Measurements from ENCODE around the gene CCNB1. TPM values are rescaled to one million over a fixed set of nuclear protein-coding genes. Genes with fewer than 3 reads are reported as not detected.
"Not testable (repeated sequence)": the region's sequence is repeated elsewhere in the genome, so short reads cannot be mapped to it uniquely, and the experiment has no call there.

The CCNB1 gene
- total RNA-seq, 2 experiments from 2014 or later = 196 to 202 TPM

GRCh38 chr5:69158039-69158438 is 8.9 kb upstream of the CCNB1 start:
- Mint-ChIP-seq H3K9me3 (no peaks in the 10 kb centered on the region), H3K27me3 (no peaks in the 10 kb centered on the region), H3K27ac (no peak overlapping the region), H3K4me1 (no peaks in the 10 kb centered on the region), H3K36me3 (peaks cover 2% of the 10 kb centered on the region), H3K4me3 (no peak overlapping the region)
- no peak for DNase-seq

GRCh38 chr5:69160651-69161050 is 6.3 kb upstream of the CCNB1 start:
- Mint-ChIP-seq H3K4me1 (no peaks in the 10 kb centered on the region), H3K4me3 (no peak overlapping the region), H3K27ac (no peak overlapping the region), H3K27me3 (no peaks in the 10 kb centered on the region), H3K36me3 (peaks cover 2% of the 10 kb centered on the region), H3K9me3 (peaks cover under 1% of the 10 kb centered on the region)
- no peak for DNase-seq

- no peak for DNase-seq
- peak overlapping the region; percentile 89 for H3K4me3 Mint-ChIP-seq
- H3K36me3 Mint-ChIP-seq = peaks cover 40% of the 10 kb centered on the region
- H3K9me3 Mint-ChIP-seq = peaks cover 2% of the 10 kb centered on the region
- peaks cover 20% of the 10 kb centered on the region for H3K4me1 Mint-ChIP-seq
- no peaks in the 10 kb centered on the region for H3K27me3 Mint-ChIP-seq
- H3K27ac Mint-ChIP-seq = peak overlapping the region; percentile 76
Measured at GRCh38 chr5:69167493-69167855, 524 bp downstream of the CCNB1 start.

GRCh38 chr5:69167929-69168328 is 979 bp downstream of the CCNB1 start:
- peaks cover 2% of the 10 kb centered on the region for H3K9me3 Mint-ChIP-seq
- peak overlapping the region; percentile 89 for H3K4me3 Mint-ChIP-seq
- peaks cover 44% of the 10 kb centered on the region for H3K36me3 Mint-ChIP-seq
- peak overlapping the region; percentile 76 for H3K27ac Mint-ChIP-seq
- no peaks in the 10 kb centered on the region for H3K27me3 Mint-ChIP-seq
- H3K4me1 Mint-ChIP-seq = peaks cover 20% of the 10 kb centered on the region
- DNase-seq = no peak

GRCh38 chr5:69170495-69170894 is 3.5 kb downstream of the CCNB1 start:
- Mint-ChIP-seq H3K36me3 (peaks cover 64% of the 10 kb centered on the region), H3K9me3 (peaks cover 2% of the 10 kb centered on the region), H3K4me1 (peaks cover 20% of the 10 kb centered on the region), H3K27ac (no peak overlapping the region), H3K4me3 (no peak overlapping the region), H3K27me3 (no peaks in the 10 kb centered on the region)
- DNase-seq = no peak

- no peaks in the 10 kb centered on the region for H3K27me3 Mint-ChIP-seq
- no peak overlapping the region for H3K27ac Mint-ChIP-seq
- no peaks in the 10 kb centered on the region for H3K9me3 Mint-ChIP-seq
Measured at GRCh38 chr5:69170969-69171368, 4.0 kb downstream of the CCNB1 start.

GRCh38 chr5:69181659-69182293 is 14.8 kb downstream of the CCNB1 start:
- H3K4me1 Mint-ChIP-seq, H3K4me3 Mint-ChIP-seq, H3K9me3 Mint-ChIP-seq, H3K27ac Mint-ChIP-seq, H3K27me3 Mint-ChIP-seq, DNase-seq: not testable (repeated sequence)
- H3K36me3 Mint-ChIP-seq = peaks cover 11% of the 10 kb centered on the region

More at GRCh38 chr5:69170969-69171368, 4.0 kb downstream of the CCNB1 start:
- Mint-ChIP-seq H3K4me1 (peaks cover 18% of the 10 kb centered on the region), H3K4me3 (no peak overlapping the region), H3K36me3 (peaks cover 67% of the 10 kb centered on the region)
- no peak for DNase-seq

- Mint-ChIP-seq H3K36me3 (no peaks in the 10 kb centered on the region), H3K4me1 (peaks cover 2% of the 10 kb centered on the region), H3K4me3 (no peak overlapping the region), H3K27ac (no peak overlapping the region), H3K27me3 (no peaks in the 10 kb centered on the region), H3K9me3 (no peaks in the 10 kb centered on the region)
- DNase-seq = no peak
Measured at GRCh38 chr5:69184621-69185020, 17.7 kb downstream of the CCNB1 start.

GRCh38 chr5:69187342-69187741 is 20.4 kb downstream of the CCNB1 start:
- no peak overlapping the region for H3K27ac Mint-ChIP-seq
- no peak overlapping the region for H3K4me3 Mint-ChIP-seq
- no peak for DNase-seq
- H3K4me1 Mint-ChIP-seq = peaks cover 7% of the 10 kb centered on the region
- H3K9me3 Mint-ChIP-seq = no peaks in the 10 kb centered on the region
- no peaks in the 10 kb centered on the region for H3K27me3 Mint-ChIP-seq
- H3K36me3 Mint-ChIP-seq = peaks cover 10% of the 10 kb centered on the region

- peaks cover 7% of the 10 kb centered on the region for H3K4me1 Mint-ChIP-seq
- peaks cover 14% of the 10 kb centered on the region for H3K36me3 Mint-ChIP-seq
- DNase-seq = no peak
- H3K27ac Mint-ChIP-seq = peak overlapping the region; percentile 96
- peak overlapping the region; percentile 93 for H3K4me3 Mint-ChIP-seq
- no peaks in the 10 kb centered on the region for H3K27me3 Mint-ChIP-seq
- H3K9me3 Mint-ChIP-seq = no peaks in the 10 kb centered on the region
Measured at GRCh38 chr5:69188811-69189161, 21.8 kb downstream of the CCNB1 start.

- Mint-ChIP-seq H3K36me3 (peaks cover 17% of the 10 kb centered on the region), H3K27me3 (no peaks in the 10 kb centered on the region), H3K4me3 (peak within 1 kb of the TSS; percentile 93), H3K27ac (peak within 1 kb of the TSS; percentile 96), H3K9me3 (no peaks in the 10 kb centered on the region), H3K4me1 (peaks cover 7% of the 10 kb centered on the region)
- DNase-seq = peak; percentile 93
Measured at GRCh38 chr5:69189162-69190086, 22.5 kb downstream of the CCNB1 start, which contains the start of gene CENPH. TSS of gene CENPH (plus strand) at chr5:69189583. CDS start at chr5:69189635, 52 bp downstream.

- no peak overlapping the region for H3K27ac Mint-ChIP-seq
Measured at GRCh38 chr5:69202497-69202896, 35.5 kb downstream of the CCNB1 start.

GRCh38 chr5:69206528-69207190 is 39.7 kb downstream of the CCNB1 start:
- Mint-ChIP-seq H3K27ac (no peak overlapping the region), H3K27me3 (no peaks in the 10 kb centered on the region), H3K36me3 (peaks cover 15% of the 10 kb centered on the region), H3K4me3 (no peak overlapping the region), H3K4me1 (no peaks in the 10 kb centered on the region), H3K9me3 (no peaks in the 10 kb centered on the region)
- no peak for DNase-seq

More at GRCh38 chr5:69202497-69202896, 35.5 kb downstream of the CCNB1 start:
- DNase-seq = no peak
- no peaks in the 10 kb centered on the region for H3K9me3 Mint-ChIP-seq
- H3K4me3 Mint-ChIP-seq = no peak overlapping the region
- H3K4me1 Mint-ChIP-seq = no peaks in the 10 kb centered on the region
- H3K27me3 Mint-ChIP-seq = no peaks in the 10 kb centered on the region
- peaks cover 33% of the 10 kb centered on the region for H3K36me3 Mint-ChIP-seq

GRCh38 chr5:69209602-69210001 is 42.7 kb downstream of the CCNB1 start:
- Mint-ChIP-seq H3K27me3 (no peaks in the 10 kb centered on the region), H3K36me3 (peaks cover 15% of the 10 kb centered on the region), H3K27ac (no peak overlapping the region), H3K9me3 (no peaks in the 10 kb centered on the region), H3K4me3 (no peak overlapping the region), H3K4me1 (no peaks in the 10 kb centered on the region)
- DNase-seq = no peak

- H3K36me3 Mint-ChIP-seq = peaks cover 19% of the 10 kb centered on the region
- H3K27me3 Mint-ChIP-seq = no peaks in the 10 kb centered on the region
- no peak for DNase-seq
Measured at GRCh38 chr5:69211200-69211599, 44.2 kb downstream of the CCNB1 start.

More at GRCh38 chr5:69211200-69211599, 44.2 kb downstream of the CCNB1 start:
- Mint-ChIP-seq H3K4me1 (no peaks in the 10 kb centered on the region), H3K4me3 (no peak overlapping the region), H3K9me3 (no peaks in the 10 kb centered on the region), H3K27ac (no peak overlapping the region)
